ENCODE results near the gene PPIA. TPM values are rescaled to one million over a fixed set of nuclear protein-coding genes. Genes with fewer than 3 reads are reported as not detected.
"Not testable (repeated sequence)": the region's sequence is repeated elsewhere in the genome, so short reads cannot be mapped to it uniquely, and the experiment has no call there.

PPIA gene
- total RNA-seq, 2 experiments from 2014 or later, result 2,568 to 2,621 TPM

- peaks cover 21% of the 10 kb centered on the region for H3K36me3 Mint-ChIP-seq (ENCODE audit: low read depth)
- ChIA-PET POLR2A (no interaction called here), CTCF (no interaction called here)
- H3K27ac Mint-ChIP-seq, result no peak overlapping the region
- no peaks in the 10 kb centered on the region for H3K9me3 Mint-ChIP-seq (ENCODE audit: insufficient read depth)
- no peaks in the 10 kb centered on the region for H3K27me3 Mint-ChIP-seq (ENCODE audit: low read depth)
- H3K4me3 Mint-ChIP-seq, result peak overlapping the region; percentile 8
- peaks cover 15% of the 10 kb centered on the region for H3K4me1 Mint-ChIP-seq (ENCODE audit: low read depth)
- ATAC-seq (no peak), DNase-seq (no peak)
These were observed 2.1 kb upstream of the PPIA start for GRCh38 chr7:44794331-44794730.

- Mint-ChIP-seq H3K27me3 (ENCODE audit: low read depth) (no peaks in the 10 kb centered on the region), H3K4me1 (ENCODE audit: low read depth) (peaks cover 28% of the 10 kb centered on the region), H3K27ac (peak overlapping the region; percentile 98), H3K36me3 (ENCODE audit: low read depth) (peaks cover 38% of the 10 kb centered on the region), H3K9me3 (ENCODE audit: insufficient read depth) (no peaks in the 10 kb centered on the region), H3K4me3 (peak overlapping the region; percentile 94)
- POLR2A ChIA-PET, result interaction anchor here (0.7 to 1.5 kb wide), 5 partner anchors 42 to 52 kb away, joined by 3 to 7 read pairs (median 4); partner anchors contain the start of gene H2AZ2
- DNase-seq, result no peak
- CTCF ChIA-PET, result no interaction called here
- ATAC-seq, result no peak
These were observed 412 bp upstream of the PPIA start for GRCh38 chr7:44796034-44796503.

- Mint-ChIP-seq H3K27me3 (ENCODE audit: low read depth) (no peaks in the 10 kb centered on the region), H3K36me3 (ENCODE audit: low read depth) (peaks cover 53% of the 10 kb centered on the region), H3K4me1 (ENCODE audit: low read depth) (peaks cover 36% of the 10 kb centered on the region), H3K27ac (peak overlapping the region; percentile 98), H3K9me3 (ENCODE audit: insufficient read depth) (no peaks in the 10 kb centered on the region), H3K4me3 (peak overlapping the region; percentile 94)
- DNase-seq (peak; percentile 91), ATAC-seq (peak; percentile 54)
- CTCF ChIA-PET, result interaction anchor here (0.8 to 3.1 kb wide), 13 partner anchors 26 to 263 kb away, joined by 3 to 26 read pairs (median 3); partner anchors contain the start of genes H2AZ2 and TMED4
- POLR2A ChIA-PET, result interaction anchor here (0.6 to 3.1 kb wide), 21 partner anchors 11 to 224 kb away, joined by 3 to 43 read pairs (median 5); partner anchors contain the start of genes DDX56, H2AZ2, OGDH and PURB
These were observed 1.1 kb downstream of the PPIA start for GRCh38 chr7:44797329-44798258.

GRCh38 chr7:44798649-44799305, 2.3 kb downstream of the PPIA start:
- no peaks in the 10 kb centered on the region for H3K9me3 Mint-ChIP-seq (ENCODE audit: insufficient read depth)
- DNase-seq, result no peak

GRCh38 chr7:44799939-44800338, 3.5 kb downstream of the PPIA start:
- Mint-ChIP-seq H3K4me3 (peak overlapping the region; percentile 15), H3K27me3 (ENCODE audit: low read depth) (no peaks in the 10 kb centered on the region), H3K36me3 (ENCODE audit: low read depth) (peaks cover 65% of the 10 kb centered on the region), H3K27ac (peak overlapping the region; percentile 20), H3K4me1 (ENCODE audit: low read depth) (peaks cover 36% of the 10 kb centered on the region), H3K9me3 (ENCODE audit: insufficient read depth) (no peaks in the 10 kb centered on the region)
- no peak for DNase-seq
- ChIA-PET CTCF (no interaction called here), POLR2A (no interaction called here)
- ATAC-seq, result no peak

More at GRCh38 chr7:44798649-44799305, 2.3 kb downstream of the PPIA start:
- Mint-ChIP-seq H3K4me3 (peak overlapping the region; percentile 94), H3K27me3 (ENCODE audit: low read depth) (no peaks in the 10 kb centered on the region), H3K36me3 (ENCODE audit: low read depth) (peaks cover 61% of the 10 kb centered on the region), H3K27ac (peak overlapping the region; percentile 68), H3K4me1 (ENCODE audit: low read depth) (peaks cover 36% of the 10 kb centered on the region)
- ChIA-PET CTCF (interaction anchor here (0.6 to 3.1 kb wide), 13 partner anchors 27 to 397 kb away, joined by 3 to 26 read pairs (median 3); partner anchors contain the start of genes H2AZ2 and TMED4), POLR2A (interaction anchor here (0.5 to 3.1 kb wide), 19 partner anchors 9 to 225 kb away, joined by 3 to 43 read pairs (median 5); partner anchors contain the start of genes DDX56, H2AZ2, OGDH and PURB)
- ATAC-seq, result no peak

GRCh38 chr7:44801890-44802289, 5.4 kb downstream of the PPIA start:
- POLR2A ChIA-PET, result interaction anchor here (0.6 to 1.1 kb wide), 3 partner anchors 23 to 51 kb away, joined by 3 to 5 read pairs (median 4); partner anchors contain the start of gene H2AZ2

GRCh38 chr7:44802418-44803025, 6.0 kb downstream of the PPIA start:
- POLR2A ChIA-PET, result interaction anchor here (0.6 to 1.1 kb wide), 3 partner anchors 22 to 52 kb away, joined by 3 to 5 read pairs (median 4); partner anchors contain the start of gene H2AZ2
- Mint-ChIP-seq H3K36me3 (ENCODE audit: low read depth) (peaks cover 62% of the 10 kb centered on the region), H3K27ac (no peak overlapping the region), H3K4me3 (no peak overlapping the region), H3K9me3 (ENCODE audit: insufficient read depth) (no peaks in the 10 kb centered on the region), H3K27me3 (ENCODE audit: low read depth) (no peaks in the 10 kb centered on the region), H3K4me1 (ENCODE audit: low read depth) (peaks cover 28% of the 10 kb centered on the region)
- ATAC-seq (no peak), DNase-seq (no peak)
- CTCF ChIA-PET, result no interaction called here

More at GRCh38 chr7:44801890-44802289, 5.4 kb downstream of the PPIA start:
- H3K27ac Mint-ChIP-seq, result no peak overlapping the region
- H3K4me1 Mint-ChIP-seq (ENCODE audit: low read depth), result peaks cover 28% of the 10 kb centered on the region
- CTCF ChIA-PET, result no interaction called here
- H3K27me3 Mint-ChIP-seq (ENCODE audit: low read depth), result no peaks in the 10 kb centered on the region
- H3K4me3 Mint-ChIP-seq, result no peak overlapping the region
- DNase-seq, result no peak
- no peaks in the 10 kb centered on the region for H3K9me3 Mint-ChIP-seq (ENCODE audit: insufficient read depth)
- ATAC-seq, result no peak
- peaks cover 68% of the 10 kb centered on the region for H3K36me3 Mint-ChIP-seq (ENCODE audit: low read depth)

GRCh38 chr7:44803828-44804519, 7.5 kb downstream of the PPIA start:
- H3K27ac Mint-ChIP-seq; ATAC-seq; DNase-seq; POLR2A ChIA-PET; H3K4me3 Mint-ChIP-seq; H3K9me3 Mint-ChIP-seq (ENCODE audit: insufficient read depth); CTCF ChIA-PET; H3K27me3 Mint-ChIP-seq (ENCODE audit: low read depth): not testable (repeated sequence)
- H3K4me1 Mint-ChIP-seq (ENCODE audit: low read depth), result peaks cover 23% of the 10 kb centered on the region
- H3K36me3 Mint-ChIP-seq (ENCODE audit: low read depth), result peaks cover 49% of the 10 kb centered on the region

- no peaks in the 10 kb centered on the region for H3K27me3 Mint-ChIP-seq (ENCODE audit: low read depth)
- H3K4me1 Mint-ChIP-seq (ENCODE audit: low read depth), result peaks cover 9% of the 10 kb centered on the region
- H3K9me3 Mint-ChIP-seq (ENCODE audit: insufficient read depth), result no peaks in the 10 kb centered on the region
- ATAC-seq, result peak; percentile 27
- no peak for DNase-seq
- peak overlapping the region; percentile 25 for H3K27ac Mint-ChIP-seq
- H3K36me3 Mint-ChIP-seq (ENCODE audit: low read depth), result peaks cover 32% of the 10 kb centered on the region
- ChIA-PET CTCF (interaction anchor here (0.7 kb wide), 1 partner anchor 97 kb away, joined by 3 read pairs; no protein-coding TSS in a partner anchor), POLR2A (interaction anchor here (0.6 to 1.1 kb wide), 4 partner anchors 13 to 196 kb away, joined by 3 read pairs; no protein-coding TSS in a partner anchor)
- no peak overlapping the region for H3K4me3 Mint-ChIP-seq
These were observed 9.5 kb downstream of the PPIA start for GRCh38 chr7:44805950-44806349.

- POLR2A ChIA-PET, result interaction anchor here (1.3 kb wide), 1 partner anchor 11 kb away, joined by 5 read pairs; no protein-coding TSS in a partner anchor
These were observed 12.5 kb downstream of the PPIA start for GRCh38 chr7:44808914-44809393.

More at GRCh38 chr7:44808914-44809393, 12.5 kb downstream of the PPIA start:
- no peaks in the 10 kb centered on the region for H3K9me3 Mint-ChIP-seq (ENCODE audit: insufficient read depth)
- H3K27me3 Mint-ChIP-seq (ENCODE audit: low read depth), result no peaks in the 10 kb centered on the region
- H3K4me1 Mint-ChIP-seq (ENCODE audit: low read depth), result no peaks in the 10 kb centered on the region
- H3K4me3 Mint-ChIP-seq, result no peak overlapping the region
- ATAC-seq, result no peak
- no peak overlapping the region for H3K27ac Mint-ChIP-seq
- DNase-seq, result no peak
- CTCF ChIA-PET, result no interaction called here
- H3K36me3 Mint-ChIP-seq (ENCODE audit: low read depth), result peaks cover 7% of the 10 kb centered on the region
